GM11168 (cell line): ENCODE results near the gene ISG20.

Experiments
- in situ Hi-C: fragments of 300-500 bp; cut with MboI; formaldehyde crosslinking; loops from one replicate; pipeline ENCODE4 v1.12.0; 2022; ENCODE audit warnings: low sequenced_read_pairs; ENCODE audit not compliant: unreplicated experiment

ISG20 gene

DNA sequence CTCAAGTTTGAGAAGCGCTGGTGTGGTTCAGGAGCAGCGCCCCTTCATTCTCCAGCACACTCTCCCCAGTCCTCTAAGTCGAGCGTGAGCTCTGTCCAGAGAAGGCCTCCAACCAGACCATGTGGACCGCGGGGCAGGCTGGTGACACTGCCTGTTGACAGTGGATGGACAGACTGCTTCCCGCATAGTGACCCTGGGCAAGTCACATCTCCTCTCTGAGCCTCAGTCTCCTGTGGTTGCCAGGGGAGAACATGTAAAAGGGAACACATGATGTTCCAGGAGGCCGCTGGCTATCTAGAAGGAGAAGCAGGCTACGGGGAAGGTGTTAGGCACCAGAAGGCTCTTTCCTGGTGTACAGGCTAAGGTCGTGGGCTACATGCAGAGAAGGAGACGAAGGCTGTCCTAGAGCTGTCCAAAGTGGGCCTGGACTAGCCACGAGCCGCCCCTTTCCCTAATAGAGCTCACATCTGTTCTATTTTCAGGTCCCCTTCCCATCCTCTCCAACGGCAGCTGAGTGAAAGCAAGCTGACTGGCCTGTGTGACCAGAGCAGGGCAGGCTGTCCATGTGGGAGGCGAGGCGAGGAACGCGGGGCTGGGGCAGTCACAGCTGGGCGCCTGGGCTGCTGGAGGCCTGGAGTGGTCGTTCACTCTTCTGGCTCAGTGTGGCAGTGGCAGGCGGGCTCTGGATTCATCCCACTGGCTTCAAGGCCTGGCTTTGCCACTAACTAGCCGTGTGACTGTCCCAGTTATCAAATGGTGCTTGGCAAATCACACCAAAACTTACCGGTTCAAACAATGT lies 11.1 kb downstream of the ISG20 start:
- in situ Hi-C loops, result no loop called here

DNA sequence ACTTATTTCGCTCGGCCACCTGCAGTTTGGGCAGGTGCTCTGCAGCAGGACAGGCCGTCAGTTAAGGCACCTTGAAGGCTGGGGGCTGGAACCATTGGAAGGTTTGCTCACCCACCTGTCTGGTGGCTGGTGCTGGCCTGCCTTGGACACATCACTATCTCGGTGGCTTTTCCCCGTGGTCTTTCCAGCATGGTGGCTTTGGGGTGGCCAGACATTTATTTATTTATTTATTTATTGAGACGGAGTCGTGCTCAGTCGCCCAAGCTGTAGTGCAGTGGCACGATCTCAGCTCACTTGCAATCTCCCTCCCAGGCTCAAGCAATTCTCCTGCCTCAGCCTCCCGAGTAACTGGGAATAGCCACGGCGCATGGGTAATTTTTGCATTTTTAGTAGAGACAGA lies 11.7 kb downstream of the ISG20 start:
- in situ Hi-C loops, result no loop called here

DNA sequence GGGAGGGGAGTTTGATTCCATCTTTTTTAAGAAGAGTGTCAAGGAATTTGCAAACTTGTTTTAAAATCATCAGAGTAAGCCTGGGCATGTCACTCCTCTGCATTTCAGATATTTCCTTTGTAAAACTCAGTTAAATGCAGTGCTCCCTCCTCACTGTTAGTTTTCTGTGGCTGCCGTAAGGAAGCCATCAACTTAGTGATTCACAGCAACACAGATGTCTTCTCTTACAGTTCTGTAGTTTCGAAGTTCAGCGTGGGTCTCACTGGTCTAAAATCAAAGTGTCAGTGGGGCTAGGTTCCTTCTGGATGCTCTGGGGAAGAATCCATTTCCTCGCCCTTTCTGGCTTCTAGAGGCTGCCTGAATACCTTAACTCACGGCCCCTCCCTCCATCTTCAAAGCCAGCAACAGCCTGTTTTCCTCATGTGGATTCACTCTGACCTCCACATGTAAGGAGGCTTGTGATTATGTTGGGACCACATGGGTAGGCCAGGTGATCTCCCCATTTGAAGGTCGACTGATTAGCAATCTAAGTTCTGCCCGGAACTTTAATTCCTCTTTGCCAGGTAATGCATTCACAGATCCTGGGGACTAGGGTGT lies 12.4 kb downstream of the ISG20 start:
- in situ Hi-C loops, result no loop called here

DNA sequence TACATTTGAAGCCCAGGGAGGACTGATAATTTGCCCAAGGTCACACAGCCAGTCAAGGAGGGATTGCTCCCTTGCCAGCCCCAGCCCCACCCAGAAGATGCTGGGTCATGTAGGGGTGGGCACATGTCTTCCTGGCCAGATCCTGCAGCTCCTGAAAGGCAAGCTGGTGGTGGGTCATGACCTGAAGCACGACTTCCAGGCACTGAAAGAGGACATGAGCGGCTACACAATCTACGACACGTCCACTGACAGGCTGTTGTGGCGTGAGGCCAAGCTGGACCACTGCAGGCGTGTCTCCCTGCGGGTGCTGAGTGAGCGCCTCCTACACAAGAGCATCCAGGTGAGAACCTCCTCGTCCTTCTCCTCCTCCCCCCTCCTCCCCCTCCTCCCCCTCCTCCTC lies 13.2 kb downstream of the ISG20 start:
- in situ Hi-C loops, result no loop called here

DNA sequence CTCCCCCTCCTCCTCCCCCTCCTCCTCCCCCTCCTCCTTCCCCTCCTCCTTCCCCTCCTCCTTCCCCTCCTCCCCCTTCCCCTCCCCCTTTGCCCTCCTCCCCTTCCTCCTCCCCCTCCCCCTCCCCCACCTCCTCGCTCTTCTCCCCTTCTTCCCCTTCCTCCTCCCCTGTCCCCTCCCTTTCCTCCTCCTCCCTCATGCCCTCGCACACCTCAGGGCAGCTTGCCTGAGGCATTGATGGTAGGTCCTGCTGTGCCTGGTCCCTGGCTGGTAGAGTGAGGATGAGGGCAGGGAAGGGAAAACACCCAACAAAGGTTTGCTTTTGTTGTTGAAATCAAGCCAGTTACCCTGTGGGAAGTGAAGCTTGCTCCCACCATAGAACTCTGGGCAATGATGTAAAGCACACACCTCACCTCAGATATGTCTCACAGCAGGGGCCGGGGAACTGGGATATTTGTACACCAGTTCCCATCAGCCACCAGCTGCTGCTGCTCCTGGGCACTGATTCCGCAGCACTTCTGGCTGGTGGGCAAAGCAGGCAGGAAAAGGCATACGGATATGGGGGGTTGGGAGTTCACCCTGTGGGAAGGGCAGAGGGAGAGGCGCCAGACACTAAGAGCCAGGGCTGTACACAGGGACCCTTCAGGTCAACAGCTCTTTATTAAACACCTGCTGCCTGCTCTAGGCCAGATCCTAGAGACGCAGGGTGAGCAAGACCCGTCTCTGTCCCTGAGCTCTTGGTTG lies 13.8 kb downstream of the ISG20 start:
- in situ Hi-C loops, result no loop called here

DNA sequence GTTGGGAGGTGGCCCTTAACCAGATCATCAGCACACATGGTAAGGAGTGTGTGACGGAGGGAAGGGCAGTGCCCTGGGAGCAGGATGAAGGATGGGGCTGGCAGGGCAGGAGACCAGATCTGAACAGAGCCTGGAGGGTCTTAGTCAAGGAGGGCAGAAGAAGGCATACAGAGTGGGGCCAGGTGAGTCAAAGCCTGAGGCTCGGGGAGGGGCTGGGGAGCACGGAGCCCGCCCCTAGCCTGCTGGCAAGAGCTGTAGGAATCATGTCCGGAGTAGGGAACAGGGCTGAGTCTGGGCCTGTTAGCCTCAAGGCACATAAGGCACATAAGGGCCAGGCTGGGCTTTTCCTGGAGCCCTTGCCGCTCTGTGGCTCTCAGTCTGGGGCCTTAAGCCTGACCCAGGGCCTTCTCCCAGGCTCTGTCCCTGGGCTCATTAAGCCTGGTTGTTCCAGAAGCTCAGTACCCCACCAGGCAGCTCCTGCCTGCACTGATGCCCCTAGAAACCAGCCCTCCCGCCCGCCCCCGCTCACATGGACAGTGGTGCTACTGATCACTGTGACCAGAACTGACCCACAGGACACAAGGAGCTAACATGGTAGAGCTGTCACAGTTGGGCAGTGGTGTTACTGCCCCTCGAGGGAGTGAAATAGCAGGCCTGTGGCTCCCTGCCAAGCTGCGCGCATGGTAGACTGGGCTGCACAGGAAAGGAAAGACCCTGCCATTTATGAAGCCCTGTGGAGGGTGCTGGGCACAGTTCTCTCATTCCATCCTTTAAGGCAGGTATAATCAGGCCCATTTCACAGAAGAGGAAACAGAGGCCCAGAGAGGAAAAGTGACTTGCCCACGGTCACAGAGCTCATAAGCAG lies 14.6 kb downstream of the ISG20 start:
- in situ Hi-C loops, result no loop called here

DNA sequence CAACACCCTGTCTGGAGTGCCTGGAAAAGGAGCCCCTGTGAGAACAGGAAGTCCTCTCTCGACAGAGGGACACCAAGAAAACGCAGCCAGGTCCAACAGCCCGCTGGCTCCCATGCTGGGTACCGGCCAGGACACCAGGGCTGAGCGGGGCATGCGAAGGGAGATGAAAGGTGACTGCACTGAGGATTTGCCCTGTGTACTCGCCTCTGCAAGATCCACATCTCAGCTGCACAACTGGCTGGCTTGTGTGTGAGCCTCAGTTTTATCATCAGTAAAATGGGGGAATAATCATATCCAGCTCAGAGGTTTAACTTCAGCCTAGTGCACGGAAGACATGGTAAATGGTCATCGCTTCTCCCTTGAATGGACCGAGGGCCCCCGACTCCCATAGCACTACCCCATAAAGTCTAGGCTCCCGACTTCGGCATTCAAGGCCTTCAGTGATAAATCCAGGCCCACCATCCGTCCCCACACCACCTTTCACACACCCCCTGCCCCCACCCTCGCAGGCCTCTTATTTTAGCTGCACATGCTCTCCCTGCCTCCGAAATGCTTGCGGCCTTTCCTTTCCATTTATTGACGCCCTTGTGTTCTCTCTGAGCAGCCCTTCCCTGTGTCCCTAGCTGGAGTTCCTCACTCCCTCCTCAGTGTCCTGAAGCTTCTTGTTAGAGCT lies 15.8 kb downstream of the ISG20 start:
- in situ Hi-C loops, result no loop called here

DNA sequence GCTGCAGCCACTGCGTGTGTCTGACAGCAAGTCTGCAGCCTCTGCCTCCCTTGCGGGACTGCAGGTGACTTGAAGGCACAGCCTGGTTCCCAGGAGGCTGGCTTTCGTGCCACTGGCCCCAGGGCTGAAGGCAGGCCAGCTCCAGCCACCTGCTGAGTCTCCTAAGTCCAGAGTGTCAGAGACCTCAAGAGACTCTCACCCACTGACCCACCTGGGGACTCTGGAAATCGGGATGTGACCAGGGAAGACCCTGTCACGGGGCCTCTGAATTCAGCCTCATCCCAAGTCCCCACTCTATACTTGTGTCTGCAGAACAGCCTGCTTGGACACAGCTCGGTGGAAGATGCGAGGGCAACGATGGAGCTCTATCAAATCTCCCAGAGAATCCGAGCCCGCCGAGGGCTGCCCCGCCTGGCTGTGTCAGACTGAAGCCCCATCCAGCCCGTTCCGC lies 16.3 kb downstream of the ISG20 start:
- in situ Hi-C loops, result no loop called here

DNA sequence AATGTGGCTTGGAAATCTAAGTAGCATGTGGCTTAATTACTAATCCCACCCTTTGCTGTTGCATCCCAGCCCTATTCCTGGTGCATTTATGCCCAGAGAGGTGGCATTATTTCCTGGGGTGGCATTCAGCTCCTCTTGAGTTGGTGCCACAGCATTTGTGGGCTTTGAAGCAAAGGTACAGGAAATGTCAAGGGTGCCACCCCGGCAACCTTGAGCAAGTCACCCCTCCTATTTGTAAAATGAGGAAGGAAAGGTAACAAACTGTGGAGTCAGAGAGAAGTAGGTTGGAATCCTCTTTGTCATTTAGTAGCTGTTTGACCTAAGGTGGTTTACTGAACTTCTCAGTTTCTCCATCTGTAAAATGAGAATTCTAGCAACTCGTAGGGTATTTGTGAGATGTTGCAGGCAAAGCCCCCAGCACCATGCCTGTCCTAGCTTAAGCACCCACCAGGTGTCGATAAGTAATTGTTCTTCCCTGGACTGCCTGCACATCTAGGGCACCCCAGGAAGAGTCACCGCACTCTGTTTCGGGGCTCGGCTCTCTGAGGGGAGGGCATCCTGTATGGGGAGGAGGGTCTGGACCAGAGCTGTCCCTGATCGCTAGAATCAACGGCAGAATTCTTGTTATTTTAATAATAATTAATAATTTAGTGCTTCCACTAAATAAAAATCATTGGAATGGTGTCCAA lies 17.1 kb downstream of the ISG20 start:
- in situ Hi-C loops, result no loop called here

DNA sequence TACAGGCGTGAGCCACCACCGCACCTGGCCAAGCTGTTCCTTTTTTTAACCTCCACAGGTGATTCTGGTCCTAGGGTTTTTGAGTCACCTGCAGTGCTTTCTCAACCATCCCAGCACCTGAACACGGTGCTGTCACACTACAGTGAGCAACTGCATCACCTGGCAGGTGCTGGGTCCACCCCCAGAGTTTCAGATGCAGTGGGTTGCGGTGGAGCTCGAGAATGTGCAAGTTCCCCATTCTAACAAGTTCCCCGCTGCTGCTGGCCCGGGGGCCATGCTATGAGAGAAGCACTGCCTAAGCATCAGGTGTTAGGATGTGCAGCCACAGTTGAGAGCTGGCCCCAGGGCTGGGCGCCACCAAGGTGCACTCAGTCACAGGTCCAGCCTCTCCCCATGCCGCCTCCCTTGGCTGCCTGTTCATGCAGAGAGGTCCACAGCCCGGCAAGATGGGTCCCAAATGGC lies 18.0 kb downstream of the ISG20 start:
- in situ Hi-C loops, result no loop called here

DNA sequence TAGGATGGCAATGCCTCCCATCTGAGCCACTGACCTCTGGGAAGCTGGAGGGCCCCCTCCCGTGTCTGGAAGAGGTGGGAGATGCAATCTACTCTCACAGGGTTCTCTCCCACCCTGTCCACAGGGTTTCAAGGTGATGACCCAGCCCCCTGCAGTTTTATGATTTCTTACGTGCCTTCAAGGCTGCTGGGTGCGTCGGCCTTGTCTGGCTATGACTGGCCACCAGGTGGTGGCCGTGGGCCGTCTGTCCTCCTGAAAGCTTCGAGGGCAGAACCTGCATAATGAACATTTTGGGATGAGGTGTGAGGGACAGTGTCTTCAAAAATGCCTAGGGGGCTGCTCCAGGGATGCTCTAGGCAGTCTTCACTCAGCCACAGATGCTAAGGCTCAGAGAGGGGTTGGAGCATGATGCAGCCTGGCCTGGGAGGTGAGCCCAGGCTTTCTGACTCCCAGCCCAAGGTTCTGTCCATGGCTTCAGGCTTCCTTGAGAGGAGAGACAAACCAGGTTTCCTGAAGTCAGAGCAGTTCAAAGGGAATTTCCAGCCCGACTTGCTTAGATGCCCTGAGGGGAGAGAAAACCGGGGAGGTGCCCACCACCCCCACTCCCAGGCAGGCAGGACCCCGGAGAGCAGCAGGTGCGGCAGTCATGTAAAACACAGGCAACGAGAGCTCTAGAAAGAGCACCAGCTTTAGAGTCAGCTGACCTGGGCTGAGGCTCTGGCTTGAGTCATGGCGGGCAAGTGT lies 18.7 kb downstream of the ISG20 start:
- in situ Hi-C loops, result no loop called here

DNA sequence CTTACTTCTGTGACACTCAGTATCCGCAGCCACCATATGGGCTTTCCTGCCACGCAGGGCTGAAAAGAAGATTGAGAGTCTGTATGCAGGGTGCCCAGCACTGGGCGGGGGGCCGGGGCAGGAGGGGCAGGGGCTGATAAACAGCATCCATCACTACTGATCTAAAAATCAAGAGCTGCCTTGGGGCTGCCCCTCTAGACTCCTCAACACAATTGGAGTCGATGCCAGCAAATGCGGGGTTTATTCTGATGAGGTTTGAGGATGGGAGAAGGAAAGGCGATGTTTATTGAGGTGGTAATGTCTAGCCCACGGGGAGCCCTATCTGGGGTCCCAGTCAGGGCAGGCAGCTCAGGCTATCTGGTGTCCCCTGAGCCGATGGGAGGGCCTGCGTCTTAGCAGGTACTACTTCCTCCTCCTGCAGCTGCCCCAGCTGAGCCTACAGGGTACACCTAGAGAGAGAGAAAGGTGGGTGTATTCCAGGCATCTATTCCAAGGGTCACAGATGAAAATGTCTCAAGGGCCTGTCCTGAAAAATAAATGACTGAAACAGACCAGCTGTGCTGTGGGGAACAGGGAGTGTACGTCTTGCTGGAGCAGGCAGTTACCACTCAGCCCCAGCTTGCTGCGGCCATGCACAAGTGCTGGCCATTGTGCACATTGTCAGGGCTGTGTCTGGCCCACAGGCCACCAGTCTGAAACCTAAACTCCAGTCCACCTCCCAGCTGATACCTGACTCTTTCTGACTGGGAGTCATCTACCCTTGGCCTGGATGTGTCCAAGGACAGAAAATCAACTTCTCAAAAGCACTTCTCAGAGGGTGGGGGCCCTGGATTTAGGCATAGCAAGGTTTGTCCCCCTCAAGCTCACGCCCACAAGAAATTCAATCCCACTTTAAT lies 19.5 kb downstream of the ISG20 start:
- in situ Hi-C loops, result no loop called here

DNA sequence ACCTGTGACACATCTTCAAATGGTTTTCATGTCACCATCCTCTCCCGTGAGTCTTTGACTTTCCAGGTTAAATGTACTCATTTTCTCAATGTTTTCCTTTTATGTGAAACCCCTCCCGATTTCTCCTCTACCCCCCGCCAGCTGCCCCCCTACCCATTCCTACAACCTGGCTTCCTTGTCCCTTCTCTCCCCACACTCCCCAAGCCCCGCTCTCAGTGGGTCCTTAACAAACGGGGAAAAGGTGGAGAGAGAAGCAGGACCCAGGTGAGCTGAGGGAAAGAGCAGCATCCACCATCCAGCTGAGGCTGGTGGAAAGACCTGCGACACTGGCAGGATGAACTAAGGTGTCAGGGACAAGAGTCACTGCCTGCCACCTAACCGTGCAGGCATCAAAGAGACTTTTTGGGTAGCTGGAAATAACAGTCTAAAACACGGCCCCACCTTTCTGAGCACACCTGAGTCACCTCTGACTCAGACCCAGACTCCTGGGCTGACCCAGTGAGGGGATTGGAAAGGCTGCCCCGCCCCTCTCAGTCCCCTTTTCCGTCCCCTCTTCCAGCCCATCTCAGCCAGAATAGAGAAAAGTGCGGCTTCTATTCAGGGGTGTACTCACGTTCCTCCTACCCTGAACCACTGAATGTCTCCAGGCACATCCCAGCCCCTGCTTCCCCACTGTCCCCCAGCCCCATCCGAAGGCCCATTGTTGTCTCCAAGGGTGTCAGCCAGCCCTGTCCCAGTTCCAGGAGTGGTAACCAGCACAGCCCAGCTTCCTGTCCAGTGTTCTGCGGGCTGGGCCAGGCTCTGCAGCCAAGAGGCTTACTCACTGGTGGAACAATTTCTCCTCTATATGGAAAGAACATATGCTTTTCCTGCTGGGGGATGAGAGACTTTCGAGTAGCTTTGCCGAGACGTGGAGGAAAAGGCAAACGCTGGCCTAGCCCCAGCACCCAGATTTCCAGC lies 20.4 kb downstream of the ISG20 start:
- in situ Hi-C loops, result no loop called here

DNA sequence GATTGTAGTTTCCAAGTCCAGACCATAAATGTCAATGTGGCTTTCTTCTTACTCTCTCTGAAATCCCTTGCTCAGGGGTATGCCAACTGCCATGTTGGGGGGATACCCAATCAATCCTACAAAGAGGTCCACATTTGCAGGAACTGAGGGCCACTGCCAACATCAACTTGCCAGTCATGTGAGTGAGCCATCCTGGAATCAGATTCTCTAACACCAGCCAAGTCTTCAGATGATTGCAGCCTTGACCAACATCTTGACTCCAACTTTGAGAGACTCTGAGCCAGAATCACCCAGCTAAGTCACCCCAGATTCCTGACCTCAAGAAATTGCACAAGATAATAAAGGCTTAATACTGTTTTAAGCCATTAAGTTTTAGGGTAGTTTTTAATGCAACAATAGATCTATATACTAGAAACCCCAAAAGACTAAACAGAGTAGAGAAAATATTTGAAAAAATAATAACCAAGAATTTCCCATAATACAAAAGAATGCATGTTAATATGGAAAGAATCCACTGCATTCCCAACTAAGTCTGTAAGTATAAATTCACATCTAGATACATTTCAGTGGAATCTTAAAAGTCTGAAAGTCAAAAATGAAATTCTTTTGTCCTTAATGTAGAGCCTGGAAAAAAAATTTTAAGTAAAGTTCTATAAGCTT lies 22.4 kb downstream of the ISG20 start:
- in situ Hi-C loops, result no loop called here

DNA sequence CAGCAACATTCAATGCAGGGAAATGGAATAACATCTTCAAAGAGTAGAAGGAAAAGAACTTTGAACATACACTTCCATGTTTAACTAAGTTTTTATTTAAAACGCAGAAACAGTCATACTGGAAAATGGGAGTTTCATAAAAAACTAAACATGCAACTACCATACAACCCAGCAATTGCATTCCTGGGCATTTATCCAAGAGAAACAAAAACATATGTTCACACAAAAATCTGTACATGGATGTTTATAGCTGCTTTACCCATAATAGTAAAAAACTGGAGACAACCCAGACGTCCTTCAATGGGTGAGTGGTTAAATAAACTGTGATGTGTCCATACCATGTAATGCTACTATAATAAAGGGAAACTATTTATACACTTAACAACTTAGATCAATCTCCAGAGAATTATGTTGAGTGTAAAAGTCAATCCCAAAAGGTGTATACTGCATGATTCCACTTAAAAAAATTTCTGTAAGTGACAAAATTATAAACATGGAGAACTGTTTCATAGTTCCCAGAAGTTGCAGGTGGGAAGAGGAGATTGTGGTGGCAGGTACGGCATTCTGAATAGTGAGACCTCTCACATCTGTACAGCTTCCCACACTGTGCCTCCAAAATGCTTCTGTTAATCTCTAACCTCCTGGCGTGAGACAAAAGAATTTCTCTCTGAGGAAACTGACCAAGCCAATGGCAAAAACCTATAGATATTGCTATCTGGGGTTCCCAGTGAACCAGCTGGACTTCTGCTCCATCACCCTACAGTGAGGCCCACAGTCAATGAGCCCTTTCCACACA lies 23.1 kb downstream of the ISG20 start:
- in situ Hi-C loops, result no loop called here
